IPS-20b (cell line): ENCODE results near the gene PLA2G4B.

Source experiments
- H3K27ac ChIP-seq: one replicate; pipeline ENCODE4 v1.5.1; 2013; ENCODE audit warnings: low read length
- H3K27me3 ChIP-seq: 2 replicates; pipeline ENCODE4 v1.6.1; 2013; ENCODE audit warnings: mild to moderate bottlenecking, low read length, inconsistent platforms; ENCODE audit not compliant: insufficient read depth
- H3K36me3 ChIP-seq: 2 replicates; pipeline ENCODE4 v1.6.1; 2013; ENCODE audit warnings: low read depth, mild to moderate bottlenecking, inconsistent platforms, low read length, moderate library complexity; ENCODE audit not compliant: insufficient read depth
- H3K4me1 ChIP-seq: 2 replicates; pipeline ENCODE4 v1.6.1; 2013; ENCODE audit warnings: mild to moderate bottlenecking, control low read depth, inconsistent platforms, low read length, moderate library complexity; ENCODE audit not compliant: insufficient read depth
- H3K4me3 ChIP-seq: 2 replicates; pipeline ENCODE4 v1.5.1; 2013; ENCODE audit warnings: mild to moderate bottlenecking, low read length, inconsistent platforms
- H3K9ac ChIP-seq: 2 replicates; pipeline ENCODE4 v1.6.1; 2013; ENCODE audit warnings: low read depth, mild to moderate bottlenecking, inconsistent platforms, low read length, moderate library complexity
- H3K9me3 ChIP-seq: 2 replicates; pipeline ENCODE4 v1.6.1; 2013; ENCODE audit warnings: mild to moderate bottlenecking, low read depth, low read length, inconsistent platforms; ENCODE audit not compliant: insufficient read depth

PLA2G4B gene

GRCh38 chr15:41847206-41847605, 8.6 kb downstream of the PLA2G4B start:
- Histone ChIP-seq H3K27me3 (no peaks in the 10 kb centered on the region), H3K36me3 (peaks cover 22% of the 10 kb centered on the region), H3K9me3 (no peaks in the 10 kb centered on the region), H3K4me1 (no peaks in the 10 kb centered on the region), H3K4me3 (no peak overlapping the region), H3K9ac (no peak overlapping the region), H3K27ac (no peak overlapping the region)

GRCh38 chr15:41847981-41848380, 9.3 kb downstream of the PLA2G4B start:
- Histone ChIP-seq H3K27me3 (no peaks in the 10 kb centered on the region), H3K36me3 (peaks cover 22% of the 10 kb centered on the region), H3K9me3 (no peaks in the 10 kb centered on the region), H3K4me1 (no peaks in the 10 kb centered on the region), H3K9ac (no peak overlapping the region), H3K4me3 (no peak overlapping the region), H3K27ac (no peak overlapping the region)

GRCh38 chr15:41848631-41849030, 10.0 kb downstream of the PLA2G4B start:
- no peak overlapping the region for H3K27ac ChIP-seq
- no peak overlapping the region for H3K9ac ChIP-seq
- no peaks in the 10 kb centered on the region for H3K9me3 ChIP-seq
- H3K4me1 ChIP-seq, result no peaks in the 10 kb centered on the region
- H3K27me3 ChIP-seq, result no peaks in the 10 kb centered on the region
- peaks cover 22% of the 10 kb centered on the region for H3K36me3 ChIP-seq
- H3K4me3 ChIP-seq, result no peak overlapping the region

- H3K9me3 ChIP-seq, result no peaks in the 10 kb centered on the region
- no peaks in the 10 kb centered on the region for H3K27me3 ChIP-seq
- H3K4me1 ChIP-seq, result no peaks in the 10 kb centered on the region
- peaks cover 22% of the 10 kb centered on the region for H3K36me3 ChIP-seq
- no peak overlapping the region for H3K4me3 ChIP-seq
- H3K9ac ChIP-seq, result no peak overlapping the region
- H3K27ac ChIP-seq, result no peak overlapping the region
Measured at GRCh38 chr15:41849204-41849603, 10.6 kb downstream of the PLA2G4B start.

- H3K4me3 ChIP-seq, result no peak overlapping the region
- peaks cover 22% of the 10 kb centered on the region for H3K36me3 ChIP-seq
- H3K27me3 ChIP-seq, result no peaks in the 10 kb centered on the region
- no peaks in the 10 kb centered on the region for H3K9me3 ChIP-seq
- H3K4me1 ChIP-seq, result no peaks in the 10 kb centered on the region
- H3K9ac ChIP-seq, result no peak overlapping the region
- no peak overlapping the region for H3K27ac ChIP-seq
Measured at GRCh38 chr15:41849861-41850260, 11.2 kb downstream of the PLA2G4B start.

- H3K27me3 ChIP-seq, result no peaks in the 10 kb centered on the region
- H3K4me3 ChIP-seq, result no peak overlapping the region
- H3K4me1 ChIP-seq, result no peaks in the 10 kb centered on the region
- H3K27ac ChIP-seq, result no peak overlapping the region
- no peaks in the 10 kb centered on the region for H3K9me3 ChIP-seq
- no peak overlapping the region for H3K9ac ChIP-seq
- peaks cover 22% of the 10 kb centered on the region for H3K36me3 ChIP-seq
Measured at GRCh38 chr15:41850482-41851166, 12.0 kb downstream of the PLA2G4B start.

- H3K27ac ChIP-seq, result no peak overlapping the region
- H3K36me3 ChIP-seq, result peaks cover 22% of the 10 kb centered on the region
- no peaks in the 10 kb centered on the region for H3K27me3 ChIP-seq
- H3K9ac ChIP-seq, result no peak overlapping the region
- no peaks in the 10 kb centered on the region for H3K9me3 ChIP-seq
- no peak overlapping the region for H3K4me3 ChIP-seq
- H3K4me1 ChIP-seq, result no peaks in the 10 kb centered on the region
Measured at GRCh38 chr15:41851167-41851523, 12.5 kb downstream of the PLA2G4B start.

GRCh38 chr15:41851755-41852370, 13.2 kb downstream of the PLA2G4B start:
- Histone ChIP-seq H3K4me3 (no peak overlapping the region), H3K4me1 (no peaks in the 10 kb centered on the region), H3K9ac (no peak overlapping the region), H3K27ac (no peak overlapping the region), H3K9me3 (no peaks in the 10 kb centered on the region), H3K36me3 (peaks cover 15% of the 10 kb centered on the region), H3K27me3 (no peaks in the 10 kb centered on the region)

- no peaks in the 10 kb centered on the region for H3K9me3 ChIP-seq
- no peak overlapping the region for H3K9ac ChIP-seq
- H3K27ac ChIP-seq, result no peak overlapping the region
- no peaks in the 10 kb centered on the region for H3K4me1 ChIP-seq
- H3K36me3 ChIP-seq, result peaks cover 5% of the 10 kb centered on the region; the same call in 1 of the 2 replicates
- no peak overlapping the region for H3K4me3 ChIP-seq
- H3K27me3 ChIP-seq, result no peaks in the 10 kb centered on the region
Measured at GRCh38 chr15:41852736-41853590, 14.3 kb downstream of the PLA2G4B start.

GRCh38 chr15:41853831-41854230, 15.2 kb downstream of the PLA2G4B start:
- Histone ChIP-seq H3K27me3 (no peaks in the 10 kb centered on the region), H3K9ac (no peak overlapping the region), H3K36me3 (no peaks in the 10 kb centered on the region)

GRCh38 chr15:41854443-41854842, 15.8 kb downstream of the PLA2G4B start:
- no peaks in the 10 kb centered on the region for H3K27me3 ChIP-seq

More at GRCh38 chr15:41853831-41854230, 15.2 kb downstream of the PLA2G4B start:
- no peaks in the 10 kb centered on the region for H3K9me3 ChIP-seq
- H3K4me3 ChIP-seq, result no peak overlapping the region
- no peak overlapping the region for H3K27ac ChIP-seq
- H3K4me1 ChIP-seq, result no peaks in the 10 kb centered on the region

More at GRCh38 chr15:41854443-41854842, 15.8 kb downstream of the PLA2G4B start:
- H3K27ac ChIP-seq, result no peak overlapping the region
- no peaks in the 10 kb centered on the region for H3K36me3 ChIP-seq
- H3K9me3 ChIP-seq, result no peaks in the 10 kb centered on the region
- H3K4me3 ChIP-seq, result no peak overlapping the region
- H3K9ac ChIP-seq, result no peak overlapping the region
- no peaks in the 10 kb centered on the region for H3K4me1 ChIP-seq
